H1 (cell line): ENCODE data around the gene SP8. TPM values are rescaled to one million over a fixed set of nuclear protein-coding genes. Genes with fewer than 3 reads are reported as not detected.
A peak's percentile ranks its signal among the peaks of the same experiment; 100 is the strongest.

Experiments
- CTCF ChIA-PET: fragments of 300-600 bp; sonication (Branson Sonifier 250); formaldehyde crosslinking; loops from one replicate; lab custom pipeline; 2021; ENCODE audit not compliant: partially characterized antibody; lab: Charles Lee
- POLR2A ChIA-PET: fragments of 300-600 bp; sonication (Branson Sonifier 250); formaldehyde crosslinking; loops from one replicate; lab custom pipeline; 2021; ENCODE audit warnings: inconsistent platforms; ENCODE audit not compliant: partially characterized antibody; lab: Charles Lee
- DNase-seq, 2 experiments: peaks; one replicate each; pipeline versions ENCODE4 v3.0.0 to v3.0.0-alpha.2; 2010 to 2022; ENCODE audit warnings: low spot score in 2 of 2, low read depth in 1 of 2, mixed read lengths in 1 of 2
- FAIRE-seq: peaks from 2 replicates; lab custom pipeline; 2011; peaks lifted over from hg19 to GRCh38; lab: Jason Lieb, UNC
- H2AFZ ChIP-seq: 2 replicates; pipeline ENCODE4 v1.8.1; 2012; ENCODE audit warnings: low read length, inconsistent platforms
- H2AK5ac ChIP-seq: 2 replicates; pipeline ENCODE4 v1.6.1; 2013; ENCODE audit warnings: low read depth, low read length
- H2BK120ac ChIP-seq: replicated peaks from 2 replicates; pipeline ENCODE3; 2013; ENCODE audit warnings: low read depth, low read length, inconsistent platforms
- H2BK12ac ChIP-seq: 2 replicates; pipeline ENCODE4 v1.6.1; 2013; ENCODE audit warnings: low read depth, low read length
- H2BK15ac ChIP-seq: 2 replicates; pipeline ENCODE4 v1.6.1; 2013; ENCODE audit warnings: low read length
- H2BK20ac ChIP-seq: 2 replicates; pipeline ENCODE4 v1.6.1; 2013; ENCODE audit warnings: low read length
- H2BK5ac ChIP-seq: 2 replicates; pipeline ENCODE4 v1.6.1; 2013; ENCODE audit warnings: low read depth, low read length
- H3K14ac ChIP-seq: 2 replicates; pipeline ENCODE4 v1.6.1; 2013; ENCODE audit warnings: inconsistent platforms; ENCODE audit not compliant: insufficient read length
- H3K18ac ChIP-seq: 2 replicates; pipeline ENCODE4 v1.6.1; 2013; ENCODE audit warnings: low read length; ENCODE audit errors: extremely low read depth
- H3K23ac ChIP-seq: 2 replicates; pipeline ENCODE4 v1.6.1; 2013; ENCODE audit warnings: inconsistent platforms; ENCODE audit not compliant: insufficient read length
- H3K23me2 ChIP-seq: 2 replicates; pipeline ENCODE4 v1.6.1; 2013; ENCODE audit warnings: low read depth, low read length
- H3K27ac ChIP-seq: 2 replicates; pipeline ENCODE4 v1.6.1; 2011; ENCODE audit warnings: low read depth, low read length, inconsistent platforms
- H3K27me3 ChIP-seq, 4 experiments: replicated peaks in 1 of 4; 1 replicate in 1 of 4; 2 replicates in 3 of 4; pipeline versions ENCODE4 v1.6.1 to v1.8.1; 2011 to 2013; ENCODE audit warnings: low read length in 3 of 4, mild to moderate bottlenecking in 3 of 4, inconsistent platforms in 2 of 4, mixed read lengths in 2 of 4, moderate library complexity in 1 of 4; ENCODE audit not compliant: control insufficient read depth in 3 of 4, insufficient read depth in 3 of 4; ENCODE audit errors: extremely low read depth in 1 of 4
- H3K36me3 ChIP-seq, 4 experiments: 2 replicates each; pipeline versions ENCODE4 v1.6.1 to v1.8.1; 2011 to 2013; ENCODE audit warnings: mild to moderate bottlenecking in 4 of 4, low read length in 3 of 4, moderate library complexity in 2 of 4, control low read depth in 1 of 4, inconsistent platforms in 1 of 4; ENCODE audit not compliant: insufficient read depth in 4 of 4, control insufficient read depth in 2 of 4
- H3K4ac ChIP-seq: replicated peaks from 2 replicates; pipeline ENCODE3; 2013; ENCODE audit warnings: low read length, low read depth, mixed read lengths, inconsistent platforms; ENCODE audit not compliant: insufficient read length
- H3K4me1 ChIP-seq, 4 experiments: replicated peaks in 1 of 4; 1 replicate in 1 of 4; 2 replicates in 3 of 4; pipeline versions ENCODE4 v1.6.1 to v1.8.1; 2011 to 2013; ENCODE audit warnings: low read length in 3 of 4, inconsistent platforms in 2 of 4, mixed read lengths in 1 of 4; ENCODE audit not compliant: insufficient read depth in 4 of 4, control insufficient read depth in 3 of 4
- H3K4me2 ChIP-seq, 2 experiments: 2 replicates each; pipeline versions ENCODE4 v1.6.1 to v1.8.1; 2011 to 2013; ENCODE audit warnings: low read depth in 2 of 2, low read length in 2 of 2, control low read depth in 1 of 2, inconsistent platforms in 1 of 2, mild to moderate bottlenecking in 1 of 2; ENCODE audit not compliant: insufficient read depth in 1 of 2
- H3K4me3 ChIP-seq, 4 experiments: fragments of 200-600, 300-600 bp in 1 of 4; sonication (generic), shearing (Covaris generic), sonication (Bioruptor Twin) in 1 of 4; 2 replicates each; pipeline versions ENCODE4 v1.5.1 to v1.8.1; 2011 to 2016; ENCODE audit warnings: low read length in 4 of 4, low read depth in 3 of 4, control low read depth in 2 of 4, inconsistent platforms in 2 of 4, mild to moderate bottlenecking in 2 of 4, mixed read lengths in 1 of 4, moderate library complexity in 1 of 4; ENCODE audit not compliant: insufficient read depth in 2 of 4; ENCODE audit errors: extremely low read depth in 1 of 4
- H3K56ac ChIP-seq: replicated peaks from 2 replicates; pipeline ENCODE3; 2013; ENCODE audit warnings: low read depth, mild to moderate bottlenecking, mixed read lengths, low read length, inconsistent platforms; ENCODE audit not compliant: insufficient read length
- H3K79me1 ChIP-seq: 2 replicates; pipeline ENCODE4 v1.6.1; 2013; ENCODE audit warnings: low read depth, low read length, control low read depth
- H3K79me2 ChIP-seq, 2 experiments: 2 replicates each; pipeline versions ENCODE4 v1.6.1 to v1.8.1; 2012 to 2013; ENCODE audit warnings: low read length in 2 of 2, mild to moderate bottlenecking in 2 of 2, inconsistent platforms in 1 of 2; ENCODE audit not compliant: insufficient read depth in 2 of 2, control insufficient read depth in 1 of 2
- H3K9ac ChIP-seq, 4 experiments: replicated peaks in 1 of 4; 1 replicate in 1 of 4; 2 replicates in 3 of 4; pipeline versions ENCODE4 v1.6.1 to v1.8.1; 2011 to 2013; ENCODE audit warnings: low read depth in 3 of 4, low read length in 3 of 4, control low read depth in 2 of 4, mild to moderate bottlenecking in 2 of 4, moderate library complexity in 2 of 4, inconsistent platforms in 1 of 4; ENCODE audit errors: extremely low read depth in 1 of 4
- H3K9me3 ChIP-seq, 2 experiments: 2 replicates each; pipeline versions ENCODE4 v1.6.1 to v1.8.1; 2012 to 2013; ENCODE audit warnings: mild to moderate bottlenecking in 2 of 2, moderate library complexity in 2 of 2, control low read depth in 1 of 2, inconsistent platforms in 1 of 2, low read depth in 1 of 2, low read length in 1 of 2, mixed read lengths in 1 of 2; ENCODE audit not compliant: insufficient read depth in 2 of 2
- H4K20me1 ChIP-seq, 2 experiments: replicated peaks in 1 of 2; 2 replicates each; pipeline versions ENCODE3 to v1.8.1; 2011 to 2013; ENCODE audit warnings: inconsistent platforms in 2 of 2, low read length in 2 of 2, mild to moderate bottlenecking in 1 of 2; ENCODE audit not compliant: insufficient read depth in 2 of 2, control insufficient read depth in 1 of 2
- H4K5ac ChIP-seq: 2 replicates; pipeline ENCODE4 v1.6.1; 2013; ENCODE audit warnings: low read length, low read depth, mixed read lengths, inconsistent platforms; ENCODE audit not compliant: insufficient read length
- H4K8ac ChIP-seq: 2 replicates; pipeline ENCODE4 v1.8.0; 2013; ENCODE audit warnings: mild to moderate bottlenecking, moderate library complexity, low read length, inconsistent platforms; ENCODE audit not compliant: insufficient read depth; ENCODE audit errors: extremely low read depth
- H4K91ac ChIP-seq: replicated peaks from 2 replicates; pipeline ENCODE3; 2013; ENCODE audit warnings: low read length, mixed read lengths, inconsistent platforms; ENCODE audit not compliant: insufficient read length
- ATF3 ChIP-seq: IDR thresholded peaks from 2 replicates; pipeline ENCODE4 v1.6.1; 2011; ENCODE audit warnings: low read depth, mild to moderate bottlenecking, low read length; ENCODE audit not compliant: insufficient read depth
- CBX8 ChIP-seq: fragments of 300-800, 300-1000 bp; sonication (generic); IDR thresholded peaks from 2 replicates; pipeline ENCODE4 v1.7.1; 2016; ENCODE audit warnings: low read depth, low read length, borderline replicate concordance
- GABPA ChIP-seq: IDR thresholded peaks from 2 replicates; pipeline ENCODE4 v1.6.1; 2011; ENCODE audit warnings: mild to moderate bottlenecking, low read length, moderate library complexity, borderline replicate concordance; ENCODE audit not compliant: insufficient read depth
- HDAC2 ChIP-seq, 2 experiments: fragments of 300-600 bp in 1 of 2; sonication (generic) in 1 of 2; IDR thresholded peaks; 2 replicates each; pipeline ENCODE4 v1.6.1; 2011 to 2012; ENCODE audit warnings: low read depth in 2 of 2, low read length in 2 of 2, mild to moderate bottlenecking in 2 of 2, moderate library complexity in 2 of 2, borderline replicate concordance in 1 of 2, inconsistent platforms in 1 of 2
- KDM4A ChIP-seq: IDR thresholded peaks from one replicate; pipeline ENCODE4 v1.7.1; 2012; ENCODE audit warnings: low read depth, mild to moderate bottlenecking, moderate library complexity, low read length, inconsistent platforms; ENCODE audit not compliant: severe bottlenecking
- POU5F1 ChIP-seq: IDR thresholded peaks from 2 replicates; pipeline ENCODE4 v1.6.1; 2011; ENCODE audit warnings: low read depth, mild to moderate bottlenecking, low read length, moderate library complexity
- RXRA ChIP-seq: IDR thresholded peaks from 2 replicates; pipeline ENCODE4 v1.6.1; 2011; ENCODE audit warnings: low read depth, mild to moderate bottlenecking, low read length, moderate library complexity; ENCODE audit not compliant: insufficient read depth
- SIX5 ChIP-seq: IDR thresholded peaks from 2 replicates; pipeline ENCODE4 v1.6.1; 2011; ENCODE audit warnings: mild to moderate bottlenecking, low read depth, low read length
- SP4 ChIP-seq: IDR thresholded peaks from 2 replicates; pipeline ENCODE4 v1.6.1; 2012; ENCODE audit warnings: low read length, inconsistent platforms
- YY1 ChIP-seq: IDR thresholded peaks from 2 replicates; pipeline ENCODE4 v1.6.1; 2011; ENCODE audit warnings: low read depth, mild to moderate bottlenecking, low read length
- WGBS, 2 experiments: shearing (Covaris generic) in 1 of 2; methylation state at CpG; one replicate each; pipeline versions ENCODE4 v1.1.6 to v1.1.7; 2013 to 2015; ENCODE audit warnings: low lambda C conversion rate in 2 of 2, mixed read lengths in 2 of 2, inconsistent platforms in 1 of 2, low coverage in 1 of 2, missing lambda C conversion rate in 1 of 2; ENCODE audit not compliant: insufficient replicate concordance in 2 of 2, insufficient coverage in 1 of 2, insufficient read length in 1 of 2; ENCODE audit errors: extremely low coverage in 1 of 2, missing lambda C conversion rate in 1 of 2; 5-methylcytosine and 5-hydroxymethylcytosine counted together
- polyA plus RNA-seq, 7 experiments: library from polyadenylated mRNA; depleted of rRNA in 3 of 7; stranded (reverse) in 5 of 7; unstranded in 2 of 7; fragments of >200 nt in 5 of 7; fragments of 200-250 nt in 2 of 7; gene quantifications; 1 replicate in 5 of 7; 2 replicates in 1 of 7; 4 replicates in 1 of 7; pipeline versions ENCODE4 v1.2.1 to v1.2.3, GENCODE V29; 2011 to 2013; ENCODE audit warnings: missing spikeins in 2 of 7, mixed read lengths in 2 of 7
- total RNA-seq: library from RNA; stranded (reverse); fragmentation: NEBNext Ultra II Directional; extraction: Animal tissue kit (Norgen Biotek cat#: 25700); gene quantifications from 2 replicates; pipeline ENCODE4 v1.2.1, GENCODE V29; 2021

SP8 gene
- total and polyA plus RNA-seq, 2 of the 8 experiments (the other 6 are each of a cell fraction or from before 2014, with no cell fraction given) = 11.3 to 12.0 TPM

GRCh38 chr7:20779041-20779440 lies 7.6 kb downstream of the SP8 start:
- POLR2A ChIA-PET = interaction anchor here (14.6 kb wide), 1 partner anchor 16 kb away, joined by 192 read pairs; the partner anchor contains the start of gene SP8

More at GRCh38 chr7:20779041-20779440, 7.6 kb downstream of the SP8 start:
- CTCF ChIA-PET = interaction anchor here (0.8 to 7.9 kb wide), 5 partner anchors 13 to 474 kb away, joined by 3 to 48 read pairs (median 19); no protein-coding TSS in a partner anchor
- Histone ChIP-seq H3K27ac (no peak overlapping the region), H4K8ac (no peak overlapping the region), H3K23ac (no peak overlapping the region), H3K79me1 (no peaks in the 10 kb centered on the region), H3K23me2 (peaks cover 20% of the 10 kb centered on the region), H3K4me3 (peak overlapping the region; percentile 27 to 62 (median 40); a peak in 6 of 8 replicates), H4K20me1 (no peaks in the 10 kb centered on the region), H3K9me3 (no peaks in the 10 kb centered on the region), H3K27me3 (peaks cover 4 to 15% (median 13%) of the 10 kb centered on the region in 4 experiments), H3K18ac (no peak overlapping the region; the same call in 1 of the 2 replicates), H3K79me2 (peaks cover 0 to 26% of the 10 kb centered on the region in 2 experiments; a peak in 2 of 4 replicates), H3K4ac (no peak overlapping the region), H4K5ac (no peak overlapping the region), H3K14ac (no peak overlapping the region), H2BK12ac (no peak overlapping the region), H2BK5ac (no peak overlapping the region), H3K4me2 (peak overlapping the region; percentile 64 to 91), H3K36me3 (no peaks in the 10 kb centered on the region), H3K4me1 (peaks cover 11 to 29% (median 17%) of the 10 kb centered on the region in 4 experiments), H4K91ac (peak overlapping the region; percentile 51), H3K9ac (no peak overlapping the region), H2BK120ac (no peak overlapping the region), H3K56ac (no peak overlapping the region), H2BK20ac (no peak overlapping the region), H2AK5ac (no peak overlapping the region)
- FAIRE-seq (no peak), DNase-seq (no peak)
- 8% methylated on average over 16 of the region's 16 CpGs; no CpG with 5 or more reads in 1 of the 2 experiments for WGBS, 2 experiments
- peak; percentile 2 for TF ChIP-seq KDM4A
- 0 out of 2 replicates have a peak, but pooled peaks have one; percentile 28 for TF ChIP-seq YY1
- no peak for TF ChIP-seq CBX8
- no peak for TF ChIP-seq HDAC2 (IDR thresholded peaks at IDR 0.05; ENCODE audit: borderline replicate concordance in 1 of 2, low read depth in 2 of 2, low read length in 2 of 2)
- TF ChIP-seq ATF3 = no peak
- TF ChIP-seq RXRA = no peak
- TF ChIP-seq GABPA = no peak
- no peak for TF ChIP-seq SP4
- TF ChIP-seq SIX5 = no peak
- no peak for TF ChIP-seq POU5F1
- TF ChIP-seq, all 59 proteins: peak for 2
- Histone ChIP-seq H2BK15ac (no peak overlapping the region), H2AFZ (no peak overlapping the region; the same call in 1 of the 2 replicates)
